Measurements from ENCODE around the gene ST8SIA2.

Gene ST8SIA2

GRCh38 chr15:92453607-92454006 lies 59.9 kb downstream of the ST8SIA2 start:
- TF ChIP-seq CTCF (IDR thresholded peaks at IDR 0.05; ENCODE audit: low read depth, low read length, missing control alignments) = no peak
- no peak for DNase-seq (ENCODE audit: low read depth)
- in situ Hi-C loops (cut with HindIII; ENCODE audit: low sequenced_read_pairs) = no loop called here
- no peak overlapping the region for H3K4me3 ChIP-seq (ENCODE audit: low read depth, low read length)

- no peak for TF ChIP-seq CTCF (IDR thresholded peaks at IDR 0.05; ENCODE audit: low read depth, low read length, missing control alignments)
- no peak overlapping the region for H3K4me3 ChIP-seq (ENCODE audit: low read depth, low read length)
- no peak for DNase-seq (ENCODE audit: low read depth)
- in situ Hi-C loops (cut with HindIII; ENCODE audit: low sequenced_read_pairs) = no loop called here
These were observed 60.9 kb downstream of the ST8SIA2 start for GRCh38 chr15:92454555-92455105.

GRCh38 chr15:92455271-92455670 lies 61.6 kb downstream of the ST8SIA2 start:
- TF ChIP-seq CTCF (IDR thresholded peaks at IDR 0.05; ENCODE audit: low read depth, low read length, missing control alignments) = no peak
- DNase-seq (ENCODE audit: low read depth) = no peak
- in situ Hi-C loops (cut with HindIII; ENCODE audit: low sequenced_read_pairs) = no loop called here

GRCh38 chr15:92457471-92458041 lies 63.9 kb downstream of the ST8SIA2 start:
- no peak for DNase-seq (ENCODE audit: low read depth)
- no peak overlapping the region for H3K4me3 ChIP-seq (ENCODE audit: low read depth, low read length)
- in situ Hi-C loops (cut with HindIII; ENCODE audit: low sequenced_read_pairs) = no loop called here
- TF ChIP-seq CTCF (IDR thresholded peaks at IDR 0.05; ENCODE audit: low read depth, low read length, missing control alignments) = no peak

More at GRCh38 chr15:92455271-92455670, 61.6 kb downstream of the ST8SIA2 start:
- no peak overlapping the region for H3K4me3 ChIP-seq (ENCODE audit: low read depth, low read length)

GRCh38 chr15:92460023-92460422 lies 66.3 kb downstream of the ST8SIA2 start:
- no peak for TF ChIP-seq CTCF (IDR thresholded peaks at IDR 0.05; ENCODE audit: low read depth, low read length, missing control alignments)
- DNase-seq (ENCODE audit: low read depth) = no peak
- H3K4me3 ChIP-seq (ENCODE audit: low read depth, low read length) = no peak overlapping the region
- in situ Hi-C loops (cut with HindIII; ENCODE audit: low sequenced_read_pairs) = no loop called here

GRCh38 chr15:92462424-92463125 lies 68.9 kb downstream of the ST8SIA2 start:
- DNase-seq (ENCODE audit: low read depth) = no peak
- TF ChIP-seq CTCF (IDR thresholded peaks at IDR 0.05; ENCODE audit: low read depth, low read length, missing control alignments) = no peak
- no peak overlapping the region for H3K4me3 ChIP-seq (ENCODE audit: low read depth, low read length)
- in situ Hi-C loops (cut with HindIII; ENCODE audit: low sequenced_read_pairs) = no loop called here
